T-cell (primary cell): Measurements from ENCODE around the gene TMC7. TPM values are rescaled to one million over a fixed set of nuclear protein-coding genes. Genes with fewer than 3 reads are reported as not detected.
"Not testable (repeated sequence)": the region's sequence is repeated elsewhere in the genome, so short reads cannot be mapped to it uniquely, and the experiment has no call there.

Source experiments
- ATAC-seq, 4 experiments: fragments of 200-7000 bp in 3 of 4; fragments of 150-1000 bp in 1 of 4; cut with Tn5 transposase; replicated peaks in 1 of 4; 1 replicate in 3 of 4; 2 replicates in 1 of 4; pipeline ENCODE4 v1.10.0; 2021; ENCODE audit warnings: moderate library complexity in 3 of 4, mild to moderate bottlenecking in 2 of 4, moderate number of reproducible peaks in 1 of 4
- CTCF ChIA-PET, 2 donors: fragments of 300-600 bp; sonication (Branson Sonifier 250); formaldehyde crosslinking; loops; one replicate each; lab custom pipeline; 2022; ENCODE audit warnings: antibody characterized with exemption in 2 of 2; lab: Charles Lee
- POLR2A ChIA-PET, 2 donors: fragments of 300-600 bp; sonication (Branson Sonifier 250); formaldehyde crosslinking; loops; one replicate each; lab custom pipeline; 2022; ENCODE audit warnings: antibody characterized with exemption in 2 of 2; lab: Charles Lee
- DNase-seq, 35 experiments: peaks; one replicate each; pipeline versions ENCODE4 v3.0.0 to v3.0.0-alpha.2; 2013 to 2023
- H3K27ac ChIP-seq: one replicate; pipeline ENCODE4 v1.5.1; 2013; ENCODE audit warnings: low read length
- H3K27me3 ChIP-seq, 2 experiments: replicated peaks in 1 of 2; 1 replicate in 1 of 2; 2 replicates in 1 of 2; pipeline versions ENCODE4 v1.6.1 to v1.7.0; 2013; ENCODE audit warnings: low read length in 1 of 2, mixed read lengths in 1 of 2; ENCODE audit not compliant: control insufficient read depth in 2 of 2, insufficient read depth in 2 of 2; ENCODE audit errors: extremely low read depth in 1 of 2
- H3K36me3 ChIP-seq, 2 donors: 1 replicate in 1 of 2; 2 replicates in 1 of 2; pipeline versions ENCODE4 v1.6.1 to v1.7.0; 2013; ENCODE audit warnings: low read length in 1 of 2; ENCODE audit not compliant: control insufficient read depth in 2 of 2, insufficient read depth in 1 of 2; ENCODE audit errors: extremely low read depth in 1 of 2
- H3K4me1 ChIP-seq, 2 experiments: 1 replicate in 1 of 2; 2 replicates in 1 of 2; pipeline versions ENCODE4 v1.6.1 to v1.7.0; 2013; ENCODE audit warnings: low read length in 2 of 2, mixed read lengths in 1 of 2; ENCODE audit not compliant: insufficient read depth in 2 of 2, control insufficient read depth in 1 of 2; ENCODE audit errors: extremely low read depth in 1 of 2
- H3K4me3 ChIP-seq, 2 donors: 1 replicate in 1 of 2; 2 replicates in 1 of 2; pipeline versions ENCODE4 v1.5.1 to v1.7.0; 2013; ENCODE audit warnings: mild to moderate bottlenecking in 2 of 2, low read length in 1 of 2, moderate library complexity in 1 of 2; ENCODE audit not compliant: control insufficient read depth in 1 of 2; ENCODE audit errors: extremely low read depth in 1 of 2
- H3K9me3 ChIP-seq: 2 replicates; pipeline ENCODE4 v1.7.0; 2013
- H3K27ac Mint-ChIP-seq, 2 donors: one replicate each; pipeline ENCODE4 v1.8.0; 2020 to 2021; ENCODE audit warnings: mild to moderate bottlenecking in 2 of 2, mixed read lengths in 2 of 2
- H3K27me3 Mint-ChIP-seq, 2 donors: one replicate each; pipeline ENCODE4 v1.8.0; 2021 to 2022; ENCODE audit warnings: mixed read lengths in 2 of 2
- H3K36me3 Mint-ChIP-seq: one replicate; pipeline ENCODE4 v1.8.0; 2021; ENCODE audit warnings: mixed read lengths
- H3K4me1 Mint-ChIP-seq, 3 donors: one replicate each; pipeline ENCODE4 v1.8.0; 2020 to 2022; ENCODE audit warnings: mixed read lengths in 3 of 3, mild to moderate bottlenecking in 1 of 3
- H3K4me3 Mint-ChIP-seq, 3 donors: one replicate each; pipeline ENCODE4 v1.8.0; 2020 to 2022; ENCODE audit warnings: mild to moderate bottlenecking in 3 of 3, mixed read lengths in 3 of 3, moderate library complexity in 3 of 3
- H3K9me3 Mint-ChIP-seq, 3 donors: one replicate each; pipeline ENCODE4 v1.8.0; 2020 to 2022; ENCODE audit warnings: mixed read lengths in 3 of 3
- whole genome bisulfite sequencing: methylation state at CpG from one replicate; pipeline ENCODE4 v1.1.5; 2013; ENCODE audit warnings: missing lambda C conversion rate; ENCODE audit not compliant: insufficient coverage; 5-methylcytosine and 5-hydroxymethylcytosine counted together
- total RNA-seq, 35 experiments: library from RNA in 6 of 35; stranded (reverse) in 6 of 35; fragments of 120-200 nt in 1 of 35; gene quantifications; one replicate each; pipeline versions ENCODE4 v1.2.1 to v1.2.4 and lab custom pipeline; 2013 to 2026

TMC7 gene
- total RNA-seq, 5 donors from 2014 or later (not counting 1 experiment from before 2014, with no cell fraction given), result 0.13 TPM; not detected in 4

- CTCF ChIA-PET, H3K4me1 ChIP-seq, H3K9me3 Mint-ChIP-seq, ATAC-seq, H3K4me3 Mint-ChIP-seq, H3K36me3 ChIP-seq, H3K27me3 ChIP-seq, H3K27ac Mint-ChIP-seq, POLR2A ChIA-PET, H3K4me3 ChIP-seq, H3K9me3 ChIP-seq, H3K36me3 Mint-ChIP-seq, DNase-seq, H3K4me1 Mint-ChIP-seq, H3K27ac ChIP-seq: not testable (repeated sequence)
- peaks cover 2 to 10% of the 10 kb centered on the region in 2 donors for H3K27me3 Mint-ChIP-seq
- WGBS, result no CpG with 5 or more reads among the region's 3 CpGs
Measured at GRCh38 chr16:18993531-18993930, 9.8 kb downstream of the TMC7 start.

- H3K36me3 Mint-ChIP-seq, H3K4me3 Mint-ChIP-seq, DNase-seq, H3K27me3 ChIP-seq, H3K9me3 ChIP-seq, H3K27ac ChIP-seq, POLR2A ChIA-PET, H3K4me1 ChIP-seq, H3K4me1 Mint-ChIP-seq, H3K4me3 ChIP-seq, H3K27ac Mint-ChIP-seq, ATAC-seq, CTCF ChIA-PET, H3K36me3 ChIP-seq, H3K9me3 Mint-ChIP-seq: not testable (repeated sequence)
- peaks cover 2 to 14% of the 10 kb centered on the region in 2 donors for H3K27me3 Mint-ChIP-seq
- WGBS, result 100% methylated on average over 2 of the region's 7 CpGs
Measured at GRCh38 chr16:18994181-18994580, 10.4 kb downstream of the TMC7 start.

GRCh38 chr16:18995406-18995805 lies 11.7 kb downstream of the TMC7 start:
- POLR2A ChIA-PET, H3K9me3 ChIP-seq, DNase-seq, H3K36me3 Mint-ChIP-seq, H3K4me1 ChIP-seq, H3K36me3 ChIP-seq, H3K27me3 ChIP-seq, H3K4me1 Mint-ChIP-seq, ATAC-seq, CTCF ChIA-PET, H3K27ac ChIP-seq, H3K27ac Mint-ChIP-seq, H3K4me3 Mint-ChIP-seq, H3K4me3 ChIP-seq, H3K9me3 Mint-ChIP-seq: not testable (repeated sequence)
- peaks cover 2 to 18% of the 10 kb centered on the region in 2 donors for H3K27me3 Mint-ChIP-seq
- 83% methylated on average over 5 of the region's 12 CpGs for WGBS

- H3K4me3 Mint-ChIP-seq, H3K4me1 Mint-ChIP-seq, H3K9me3 Mint-ChIP-seq, POLR2A ChIA-PET, H3K4me1 ChIP-seq, H3K27ac Mint-ChIP-seq, H3K4me3 ChIP-seq, ATAC-seq, CTCF ChIA-PET, DNase-seq, H3K36me3 ChIP-seq, H3K27me3 ChIP-seq, H3K27ac ChIP-seq, H3K9me3 ChIP-seq, H3K36me3 Mint-ChIP-seq: not testable (repeated sequence)
- H3K27me3 Mint-ChIP-seq, result peaks cover 2 to 18% of the 10 kb centered on the region in 2 donors
- WGBS, result 84% methylated on average over 9 of the region's 9 CpGs
Measured at GRCh38 chr16:18996536-18996935, 12.8 kb downstream of the TMC7 start.

- 79% methylated on average over 9 of the region's 9 CpGs for WGBS
Measured at GRCh38 chr16:18997001-18997400, 13.3 kb downstream of the TMC7 start.

GRCh38 chr16:18999045-18999393 lies 15.3 kb downstream of the TMC7 start:
- peaks cover 0 to 2% of the 10 kb centered on the region in 2 experiments for H3K27me3 ChIP-seq
- H3K36me3 ChIP-seq, result no peaks in the 10 kb centered on the region
- peaks cover 0 to 3% (median 0%) of the 10 kb centered on the region in 3 donors for H3K9me3 Mint-ChIP-seq
- H3K36me3 Mint-ChIP-seq, result no peaks in the 10 kb centered on the region
- H3K27ac ChIP-seq, result no peak overlapping the region
- ChIA-PET POLR2A (no interaction called here), CTCF (no interaction called here)
- no peak overlapping the region for H3K4me3 Mint-ChIP-seq
- no peaks in the 10 kb centered on the region for H3K4me1 ChIP-seq
- H3K4me3 ChIP-seq, result no peak overlapping the region
- peaks cover 2 to 18% of the 10 kb centered on the region in 2 donors for H3K27me3 Mint-ChIP-seq
- no peaks in the 10 kb centered on the region for H3K9me3 ChIP-seq
- H3K27ac Mint-ChIP-seq, result no peak overlapping the region
- DNase-seq, result no peak
- WGBS, result 100% methylated on average over 1 of the region's 4 CpGs
- no peaks in the 10 kb centered on the region for H3K4me1 Mint-ChIP-seq
- no peak for ATAC-seq

More at GRCh38 chr16:18997001-18997400, 13.3 kb downstream of the TMC7 start:
- H3K27me3 ChIP-seq, DNase-seq, CTCF ChIA-PET, H3K36me3 Mint-ChIP-seq, H3K4me3 ChIP-seq, POLR2A ChIA-PET, H3K9me3 ChIP-seq, ATAC-seq, H3K36me3 ChIP-seq, H3K9me3 Mint-ChIP-seq, H3K4me3 Mint-ChIP-seq, H3K27ac ChIP-seq, H3K4me1 Mint-ChIP-seq, H3K27ac Mint-ChIP-seq, H3K4me1 ChIP-seq: not testable (repeated sequence)
- peaks cover 2 to 18% of the 10 kb centered on the region in 2 donors for H3K27me3 Mint-ChIP-seq

GRCh38 chr16:19001788-19002187 lies 18.1 kb downstream of the TMC7 start:
- no peak for DNase-seq
- ChIA-PET CTCF (no interaction called here), POLR2A (no interaction called here)
- Mint-ChIP-seq H3K36me3 (no peaks in the 10 kb centered on the region), H3K27ac (no peak overlapping the region), H3K9me3 (peaks cover 0 to 3% (median 0%) of the 10 kb centered on the region in 3 donors), H3K4me1 (no peaks in the 10 kb centered on the region), H3K27me3 (peaks cover under 1 to 9% of the 10 kb centered on the region in 2 donors), H3K4me3 (no peak overlapping the region)
- no peak overlapping the region for H3K27ac ChIP-seq
- H3K4me1 ChIP-seq, result no peaks in the 10 kb centered on the region
- no peak overlapping the region for H3K4me3 ChIP-seq
- WGBS, result 56% methylated on average over 4 of the region's 4 CpGs
- peaks cover 0 to 8% of the 10 kb centered on the region in 2 experiments for H3K27me3 ChIP-seq
- no peaks in the 10 kb centered on the region for H3K9me3 ChIP-seq
- no peak for ATAC-seq
- H3K36me3 ChIP-seq, result no peaks in the 10 kb centered on the region
